ENCODE data around the gene ARHGAP15. TPM values are rescaled to one million over a fixed set of nuclear protein-coding genes. Genes with fewer than 3 reads are reported as not detected.

The ARHGAP15 gene
- total RNA-seq, 2 donors from 2014 or later = 0.86 TPM; not detected in 1

- Mint-ChIP-seq H3K9me3 (no peaks in the 10 kb centered on the region), H3K27me3 (ENCODE audit: insufficient read depth) (no peaks in the 10 kb centered on the region), H3K4me3 (no peak overlapping the region), H3K4me1 (peaks cover 27% of the 10 kb centered on the region), H3K27ac (peak overlapping the region; percentile 45), H3K36me3 (ENCODE audit: low read depth) (no peaks in the 10 kb centered on the region)
- Histone ChIP-seq H3K9me3 (ENCODE audit: control insufficient read depth, low read length) (no peaks in the 10 kb centered on the region), H3K27ac (ENCODE audit: low read depth, low read length) (peak overlapping the region; percentile 11), H3K4me3 (ENCODE audit: low read length) (no peak overlapping the region), H3K9ac (ENCODE audit: extremely low read depth, low read length, poor library complexity, severe bottlenecking) (no peak overlapping the region), H3K4me1 (ENCODE audit: control insufficient read depth, insufficient read depth, low read length) (no peaks in the 10 kb centered on the region), H3K27me3 (ENCODE audit: control insufficient read depth, insufficient read depth, low read length, poor library complexity, severe bottlenecking) (no peaks in the 10 kb centered on the region), H3K36me3 (ENCODE audit: control insufficient read depth, insufficient read depth, low read length) (no peaks in the 10 kb centered on the region)
- TF ChIP-seq CTCF (conservative IDR thresholded peaks at IDR 0.05) = no peak
- DNase-seq = peak; percentile 86
- WGBS, 2 experiments (ENCODE audit: insufficient coverage in 1 of 2, insufficient read length in 1 of 2) = 24 to 40% methylated on average over 1 to 3 of the region's 3 CpGs
These were observed 649.8 kb downstream of the ARHGAP15 start for GRCh38 chr2:143779021-143779420.

- H3K27me3 ChIP-seq (ENCODE audit: control insufficient read depth, insufficient read depth, low read length, poor library complexity, severe bottlenecking) = no peaks in the 10 kb centered on the region
- TF ChIP-seq CTCF (conservative IDR thresholded peaks at IDR 0.05) = no peak
- peaks cover 10% of the 10 kb centered on the region for H3K4me1 Mint-ChIP-seq
These were observed 657.0 kb downstream of the ARHGAP15 start for GRCh38 chr2:143786026-143786765.

GRCh38 chr2:143787674-143788073 lies 658.5 kb downstream of the ARHGAP15 start:
- Mint-ChIP-seq H3K4me3 (no peak overlapping the region), H3K4me1 (peaks cover 5% of the 10 kb centered on the region), H3K27me3 (ENCODE audit: insufficient read depth) (no peaks in the 10 kb centered on the region), H3K27ac (no peak overlapping the region), H3K9me3 (no peaks in the 10 kb centered on the region), H3K36me3 (ENCODE audit: low read depth) (no peaks in the 10 kb centered on the region)
- no peak for DNase-seq
- Histone ChIP-seq H3K9ac (ENCODE audit: extremely low read depth, low read length, poor library complexity, severe bottlenecking) (no peak overlapping the region), H3K9me3 (ENCODE audit: control insufficient read depth, low read length) (no peaks in the 10 kb centered on the region), H3K27ac (ENCODE audit: low read depth, low read length) (no peak overlapping the region), H3K4me1 (ENCODE audit: control insufficient read depth, insufficient read depth, low read length) (no peaks in the 10 kb centered on the region), H3K36me3 (ENCODE audit: control insufficient read depth, insufficient read depth, low read length) (no peaks in the 10 kb centered on the region), H3K27me3 (ENCODE audit: control insufficient read depth, insufficient read depth, low read length, poor library complexity, severe bottlenecking) (no peaks in the 10 kb centered on the region), H3K4me3 (ENCODE audit: low read length) (no peak overlapping the region)
- 89 to 94% methylated on average over 2 of the region's 2 CpGs for WGBS, 2 experiments (ENCODE audit: insufficient coverage in 1 of 2, insufficient read length in 1 of 2)
- TF ChIP-seq CTCF (conservative IDR thresholded peaks at IDR 0.05) = no peak

More at GRCh38 chr2:143786026-143786765, 657.0 kb downstream of the ARHGAP15 start:
- Mint-ChIP-seq H3K27ac (no peak overlapping the region), H3K9me3 (no peaks in the 10 kb centered on the region), H3K27me3 (ENCODE audit: insufficient read depth) (no peaks in the 10 kb centered on the region), H3K4me3 (no peak overlapping the region), H3K36me3 (ENCODE audit: low read depth) (no peaks in the 10 kb centered on the region)
- no peak overlapping the region for H3K4me3 ChIP-seq (ENCODE audit: low read length)
- DNase-seq = no peak
- no peaks in the 10 kb centered on the region for H3K9me3 ChIP-seq (ENCODE audit: control insufficient read depth, low read length)
- WGBS, 2 experiments (ENCODE audit: insufficient coverage in 1 of 2, insufficient read length in 1 of 2) = 92 to 100% methylated on average over 1 to 5 of the region's 5 CpGs
- H3K9ac ChIP-seq (ENCODE audit: extremely low read depth, low read length, poor library complexity, severe bottlenecking) = no peak overlapping the region
- no peak overlapping the region for H3K27ac ChIP-seq (ENCODE audit: low read depth, low read length)
- H3K36me3 ChIP-seq (ENCODE audit: control insufficient read depth, insufficient read depth, low read length) = no peaks in the 10 kb centered on the region
- no peaks in the 10 kb centered on the region for H3K4me1 ChIP-seq (ENCODE audit: control insufficient read depth, insufficient read depth, low read length)
